K562 (cell line): Measurements from ENCODE around the gene IFFO2. TPM values are rescaled to one million over a fixed set of nuclear protein-coding genes. Genes with fewer than 3 reads are reported as not detected.

Experiments used
- CREM ChIP-seq: IDR thresholded peaks from 2 replicates; pipeline ENCODE4 v1.6.1; 2014; ENCODE audit warnings: antibody characterized with exemption, low read depth
- FOXP4 ChIP-seq: sonication (generic); formaldehyde crosslinking; IDR thresholded peaks from 2 replicates; pipeline ENCODE4 v1.8.0; 2022; ENCODE audit warnings: mild to moderate bottlenecking, missing genetic modification reagents, borderline replicate concordance
- NFIC ChIP-seq: fragments of 450-650 bp; IDR thresholded peaks from 2 replicates; pipeline ENCODE4 v1.6.1; 2017; ENCODE audit warnings: mild to moderate bottlenecking, inconsistent platforms
- NR3C1 ChIP-seq: sonication (generic); formaldehyde crosslinking; IDR thresholded peaks from 2 replicates; pipeline ENCODE4 v1.8.1; 2022; ENCODE audit warnings: missing genetic modification reagents
- STAT5A ChIP-seq: IDR thresholded peaks from 2 replicates; pipeline ENCODE4 v1.6.1; 2012; ENCODE audit warnings: low read length, inconsistent platforms, borderline replicate concordance
- polyA plus RNA-seq, 8 experiments: library from polyadenylated mRNA; depleted of rRNA in 4 of 8; stranded (reverse) in 5 of 8; unstranded in 3 of 8; fragments of >200 nt; fragmentation: Nextera tagmentation in 2 of 8; fragmentation: Illumina TruSeq in 1 of 8; extraction: Ambion mirVana in 2 of 8; extraction: Trizol in 1 of 8; gene quantifications; 2 replicates each; pipeline versions ENCODE4 v1.2.1 to v1.2.3, GENCODE V29; 2011 to 2014; ENCODE audit warnings: inconsistent platforms in 1 of 8, missing spikeins in 1 of 8
- total RNA-seq, 7 experiments: library from RNA; depleted of rRNA in 6 of 7; stranded (reverse); fragments of >200 nt in 6 of 7; fragmentation: Illumina TruSeq in 2 of 7; extraction: Trizol in 2 of 7; gene quantifications; 2 replicates each; pipeline versions ENCODE4 v1.2.1 to v1.2.3, GENCODE V29; 2011 to 2021; ENCODE audit warnings: low replicate concordance in 1 of 7
- TF ChIP-seq, protein P1 (sequence below): IDR thresholded peaks from 2 replicates; pipeline ENCODE4 v1.6.1; 2011; ENCODE audit warnings: borderline replicate concordance, low read depth, mild to moderate bottlenecking, moderate library complexity, low read length; ENCODE audit not compliant: insufficient read depth, poor library complexity, severe bottlenecking
- TF ChIP-seq, protein P2 (sequence below): sonication (generic); formaldehyde crosslinking; IDR thresholded peaks from 2 replicates; pipeline ENCODE4 v1.8.0; 2022; ENCODE audit warnings: missing genetic modification reagents, mild to moderate bottlenecking, moderate library complexity, borderline replicate concordance
- TF ChIP-seq, protein P3 (sequence below): fragments of 200-600 bp; sonication (generic); IDR thresholded peaks from one replicate; pipeline ENCODE4 v1.6.1; 2012; ENCODE audit warnings: mild to moderate bottlenecking, low read depth, low read length, inconsistent platforms

The IFFO2 gene
- total and polyA plus RNA-seq, 9 of the 15 experiments (the other 6 are each of a cell fraction or from before 2014, with no cell fraction given): 0.15 to 1.0 (median 0.44) TPM; not detected in 2

- TF ChIP-seq, protein P1, sequence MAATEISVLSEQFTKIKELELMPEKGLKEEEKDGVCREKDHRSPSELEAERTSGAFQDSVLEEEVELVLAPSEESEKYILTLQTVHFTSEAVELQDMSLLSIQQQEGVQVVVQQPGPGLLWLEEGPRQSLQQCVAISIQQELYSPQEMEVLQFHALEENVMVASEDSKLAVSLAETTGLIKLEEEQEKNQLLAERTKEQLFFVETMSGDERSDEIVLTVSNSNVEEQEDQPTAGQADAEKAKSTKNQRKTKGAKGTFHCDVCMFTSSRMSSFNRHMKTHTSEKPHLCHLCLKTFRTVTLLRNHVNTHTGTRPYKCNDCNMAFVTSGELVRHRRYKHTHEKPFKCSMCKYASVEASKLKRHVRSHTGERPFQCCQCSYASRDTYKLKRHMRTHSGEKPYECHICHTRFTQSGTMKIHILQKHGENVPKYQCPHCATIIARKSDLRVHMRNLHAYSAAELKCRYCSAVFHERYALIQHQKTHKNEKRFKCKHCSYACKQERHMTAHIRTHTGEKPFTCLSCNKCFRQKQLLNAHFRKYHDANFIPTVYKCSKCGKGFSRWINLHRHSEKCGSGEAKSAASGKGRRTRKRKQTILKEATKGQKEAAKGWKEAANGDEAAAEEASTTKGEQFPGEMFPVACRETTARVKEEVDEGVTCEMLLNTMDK: no peak
- TF ChIP-seq NR3C1: peak; percentile 50; the same call in 1 of the 2 replicates
- 0 out of 2 replicates have a peak, but pooled peaks have one; percentile 20 for TF ChIP-seq CREM
- TF ChIP-seq, protein P2, sequence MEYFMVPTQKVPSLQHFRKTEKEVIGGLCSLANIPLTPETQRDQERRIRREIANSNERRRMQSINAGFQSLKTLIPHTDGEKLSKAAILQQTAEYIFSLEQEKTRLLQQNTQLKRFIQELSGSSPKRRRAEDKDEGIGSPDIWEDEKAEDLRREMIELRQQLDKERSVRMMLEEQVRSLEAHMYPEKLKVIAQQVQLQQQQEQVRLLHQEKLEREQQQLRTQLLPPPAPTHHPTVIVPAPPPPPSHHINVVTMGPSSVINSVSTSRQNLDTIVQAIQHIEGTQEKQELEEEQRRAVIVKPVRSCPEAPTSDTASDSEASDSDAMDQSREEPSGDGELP (CRISPR knock-in tag): peak; percentile 57; the same call in 1 of the 2 replicates
- 0 out of 2 replicates have a peak, but pooled peaks have one; percentile 42 for TF ChIP-seq NFIC
- TF ChIP-seq, protein P3, sequence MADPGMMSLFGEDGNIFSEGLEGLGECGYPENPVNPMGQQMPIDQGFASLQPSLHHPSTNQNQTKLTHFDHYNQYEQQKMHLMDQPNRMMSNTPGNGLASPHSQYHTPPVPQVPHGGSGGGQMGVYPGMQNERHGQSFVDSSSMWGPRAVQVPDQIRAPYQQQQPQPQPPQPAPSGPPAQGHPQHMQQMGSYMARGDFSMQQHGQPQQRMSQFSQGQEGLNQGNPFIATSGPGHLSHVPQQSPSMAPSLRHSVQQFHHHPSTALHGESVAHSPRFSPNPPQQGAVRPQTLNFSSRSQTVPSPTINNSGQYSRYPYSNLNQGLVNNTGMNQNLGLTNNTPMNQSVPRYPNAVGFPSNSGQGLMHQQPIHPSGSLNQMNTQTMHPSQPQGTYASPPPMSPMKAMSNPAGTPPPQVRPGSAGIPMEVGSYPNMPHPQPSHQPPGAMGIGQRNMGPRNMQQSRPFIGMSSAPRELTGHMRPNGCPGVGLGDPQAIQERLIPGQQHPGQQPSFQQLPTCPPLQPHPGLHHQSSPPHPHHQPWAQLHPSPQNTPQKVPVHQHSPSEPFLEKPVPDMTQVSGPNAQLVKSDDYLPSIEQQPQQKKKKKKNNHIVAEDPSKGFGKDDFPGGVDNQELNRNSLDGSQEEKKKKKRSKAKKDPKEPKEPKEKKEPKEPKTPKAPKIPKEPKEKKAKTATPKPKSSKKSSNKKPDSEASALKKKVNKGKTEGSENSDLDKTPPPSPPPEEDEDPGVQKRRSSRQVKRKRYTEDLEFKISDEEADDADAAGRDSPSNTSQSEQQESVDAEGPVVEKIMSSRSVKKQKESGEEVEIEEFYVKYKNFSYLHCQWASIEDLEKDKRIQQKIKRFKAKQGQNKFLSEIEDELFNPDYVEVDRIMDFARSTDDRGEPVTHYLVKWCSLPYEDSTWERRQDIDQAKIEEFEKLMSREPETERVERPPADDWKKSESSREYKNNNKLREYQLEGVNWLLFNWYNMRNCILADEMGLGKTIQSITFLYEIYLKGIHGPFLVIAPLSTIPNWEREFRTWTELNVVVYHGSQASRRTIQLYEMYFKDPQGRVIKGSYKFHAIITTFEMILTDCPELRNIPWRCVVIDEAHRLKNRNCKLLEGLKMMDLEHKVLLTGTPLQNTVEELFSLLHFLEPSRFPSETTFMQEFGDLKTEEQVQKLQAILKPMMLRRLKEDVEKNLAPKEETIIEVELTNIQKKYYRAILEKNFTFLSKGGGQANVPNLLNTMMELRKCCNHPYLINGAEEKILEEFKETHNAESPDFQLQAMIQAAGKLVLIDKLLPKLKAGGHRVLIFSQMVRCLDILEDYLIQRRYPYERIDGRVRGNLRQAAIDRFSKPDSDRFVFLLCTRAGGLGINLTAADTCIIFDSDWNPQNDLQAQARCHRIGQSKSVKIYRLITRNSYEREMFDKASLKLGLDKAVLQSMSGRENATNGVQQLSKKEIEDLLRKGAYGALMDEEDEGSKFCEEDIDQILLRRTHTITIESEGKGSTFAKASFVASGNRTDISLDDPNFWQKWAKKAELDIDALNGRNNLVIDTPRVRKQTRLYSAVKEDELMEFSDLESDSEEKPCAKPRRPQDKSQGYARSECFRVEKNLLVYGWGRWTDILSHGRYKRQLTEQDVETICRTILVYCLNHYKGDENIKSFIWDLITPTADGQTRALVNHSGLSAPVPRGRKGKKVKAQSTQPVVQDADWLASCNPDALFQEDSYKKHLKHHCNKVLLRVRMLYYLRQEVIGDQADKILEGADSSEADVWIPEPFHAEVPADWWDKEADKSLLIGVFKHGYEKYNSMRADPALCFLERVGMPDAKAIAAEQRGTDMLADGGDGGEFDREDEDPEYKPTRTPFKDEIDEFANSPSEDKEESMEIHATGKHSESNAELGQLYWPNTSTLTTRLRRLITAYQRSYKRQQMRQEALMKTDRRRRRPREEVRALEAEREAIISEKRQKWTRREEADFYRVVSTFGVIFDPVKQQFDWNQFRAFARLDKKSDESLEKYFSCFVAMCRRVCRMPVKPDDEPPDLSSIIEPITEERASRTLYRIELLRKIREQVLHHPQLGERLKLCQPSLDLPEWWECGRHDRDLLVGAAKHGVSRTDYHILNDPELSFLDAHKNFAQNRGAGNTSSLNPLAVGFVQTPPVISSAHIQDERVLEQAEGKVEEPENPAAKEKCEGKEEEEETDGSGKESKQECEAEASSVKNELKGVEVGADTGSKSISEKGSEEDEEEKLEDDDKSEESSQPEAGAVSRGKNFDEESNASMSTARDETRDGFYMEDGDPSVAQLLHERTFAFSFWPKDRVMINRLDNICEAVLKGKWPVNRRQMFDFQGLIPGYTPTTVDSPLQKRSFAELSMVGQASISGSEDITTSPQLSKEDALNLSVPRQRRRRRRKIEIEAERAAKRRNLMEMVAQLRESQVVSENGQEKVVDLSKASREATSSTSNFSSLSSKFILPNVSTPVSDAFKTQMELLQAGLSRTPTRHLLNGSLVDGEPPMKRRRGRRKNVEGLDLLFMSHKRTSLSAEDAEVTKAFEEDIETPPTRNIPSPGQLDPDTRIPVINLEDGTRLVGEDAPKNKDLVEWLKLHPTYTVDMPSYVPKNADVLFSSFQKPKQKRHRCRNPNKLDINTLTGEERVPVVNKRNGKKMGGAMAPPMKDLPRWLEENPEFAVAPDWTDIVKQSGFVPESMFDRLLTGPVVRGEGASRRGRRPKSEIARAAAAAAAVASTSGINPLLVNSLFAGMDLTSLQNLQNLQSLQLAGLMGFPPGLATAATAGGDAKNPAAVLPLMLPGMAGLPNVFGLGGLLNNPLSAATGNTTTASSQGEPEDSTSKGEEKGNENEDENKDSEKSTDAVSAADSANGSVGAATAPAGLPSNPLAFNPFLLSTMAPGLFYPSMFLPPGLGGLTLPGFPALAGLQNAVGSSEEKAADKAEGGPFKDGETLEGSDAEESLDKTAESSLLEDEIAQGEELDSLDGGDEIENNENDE: no peak
- no peak for TF ChIP-seq FOXP4
- no peak for TF ChIP-seq STAT5A
Observed at GRCh38 chr1:18956193-18957135, at the start of gene IFFO2 (continued).
